GM21367 (cell line): ENCODE data around the gene PLEK2.

Experiments used
- ATAC-seq: cut with Tn5 transposase; IDR thresholded peaks from one replicate; pipeline ENCODE4 v1.9.1; 2021; ENCODE audit not compliant: unreplicated experiment

PLEK2 gene

DNA sequence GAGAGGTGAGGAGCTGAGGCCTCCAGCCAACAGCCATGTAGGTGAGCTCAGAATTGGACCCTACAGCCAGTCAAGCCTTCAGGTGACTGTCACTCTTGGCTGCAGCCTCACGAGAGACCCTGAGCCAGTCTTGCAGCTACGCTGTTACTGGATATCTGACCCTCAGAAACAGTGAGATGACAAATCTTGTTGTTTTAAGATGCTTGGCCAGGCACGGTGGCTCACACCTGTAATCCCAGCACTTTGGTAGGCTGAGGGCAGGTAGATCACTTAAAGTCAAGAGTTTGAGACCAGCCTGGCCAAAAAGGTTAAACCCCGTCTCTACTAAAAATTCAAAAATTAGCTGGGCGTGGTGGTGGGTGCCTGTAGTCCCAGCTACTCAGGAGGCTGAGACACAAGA, 6.2 kb downstream of the PLEK2 start:
- no peak for ATAC-seq

GRCh38 chr14:67400434-67400833, 11.5 kb downstream of the PLEK2 start:
- ATAC-seq, result no peak

- ATAC-seq, result no peak
Observed at GRCh38 chr14:67397536-67397935, 14.4 kb downstream of the PLEK2 start.

DNA sequence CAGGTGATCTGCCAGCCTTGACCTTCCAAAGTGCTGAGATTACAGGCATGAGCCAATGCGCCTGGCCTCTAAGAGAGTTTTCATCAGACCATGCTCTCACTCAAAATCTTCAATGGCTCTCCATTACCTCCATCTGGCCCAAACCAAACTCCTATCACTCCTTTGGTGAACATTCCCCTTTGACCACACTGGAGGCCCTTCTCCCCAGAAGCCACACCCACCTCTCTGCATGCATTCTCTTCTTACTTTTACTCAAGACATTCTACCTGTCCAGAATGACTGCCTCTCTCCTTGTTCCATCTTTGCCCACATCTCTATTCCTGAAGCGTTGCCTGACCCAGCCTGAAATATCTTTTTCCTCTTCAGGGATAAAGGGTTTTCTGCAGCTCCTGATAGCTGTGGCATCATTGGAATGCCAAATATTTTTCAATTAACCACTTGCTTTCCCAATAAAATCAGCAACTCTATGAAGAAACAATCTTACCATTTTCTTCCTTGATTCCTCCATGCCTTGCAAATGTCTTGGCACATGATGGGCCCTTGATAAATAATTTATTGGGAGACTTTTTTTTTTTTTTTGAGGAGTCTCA, 15.5 kb downstream of the PLEK2 start:
- ATAC-seq, result no peak

GRCh38 chr14:67395876-67396189, 16.1 kb downstream of the PLEK2 start:
- no peak for ATAC-seq

GRCh38 chr14:67395086-67395875, 16.7 kb downstream of the PLEK2 start:
- no peak for ATAC-seq

DNA sequence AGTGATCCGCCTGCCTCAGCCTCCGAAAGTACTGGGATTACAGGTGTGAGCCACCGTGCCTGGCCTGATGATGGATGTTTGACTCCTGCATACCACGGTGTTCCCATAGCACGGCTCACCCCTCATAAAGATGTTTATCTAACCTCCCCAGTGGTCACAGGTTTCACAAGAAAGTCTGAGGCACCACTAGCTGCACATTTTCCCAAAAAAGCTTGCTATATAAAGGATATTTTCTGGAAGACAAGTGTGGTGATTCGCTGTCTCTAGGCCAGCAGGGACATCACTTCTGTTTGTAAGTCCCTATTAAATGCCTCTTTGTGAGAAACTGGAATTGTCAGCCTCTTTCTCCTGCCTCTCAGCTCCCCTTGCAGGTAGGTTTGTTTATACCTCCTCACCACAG, 18.3 kb downstream of the PLEK2 start:
- ATAC-seq, result no peak

GRCh38 chr14:67392800-67393199, 19.2 kb downstream of the PLEK2 start:
- no peak for ATAC-seq

DNA sequence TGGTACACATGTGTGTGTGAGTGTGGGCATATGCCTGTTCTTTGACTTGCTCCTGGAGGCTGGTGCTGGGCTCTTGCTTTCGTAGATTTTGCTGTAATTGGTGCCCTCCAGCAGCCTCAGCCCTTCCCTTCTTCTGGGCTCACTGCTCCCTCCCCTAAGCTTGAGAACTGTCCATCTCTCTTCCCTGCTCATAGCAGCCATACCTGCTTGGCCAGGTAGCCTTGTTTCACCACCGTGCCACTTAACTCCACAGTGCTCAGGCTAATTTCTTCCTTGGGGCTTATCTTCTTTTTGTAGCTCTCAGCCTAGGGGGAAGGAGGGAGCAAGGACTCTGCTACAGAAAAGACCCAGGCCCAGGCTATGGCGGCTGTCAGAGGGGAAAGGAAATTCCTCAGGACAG, 19.8 kb downstream of the PLEK2 start:
- ATAC-seq, result no peak

GRCh38 chr14:67391268-67391667, 20.7 kb downstream of the PLEK2 start:
- ATAC-seq, result no peak

DNA sequence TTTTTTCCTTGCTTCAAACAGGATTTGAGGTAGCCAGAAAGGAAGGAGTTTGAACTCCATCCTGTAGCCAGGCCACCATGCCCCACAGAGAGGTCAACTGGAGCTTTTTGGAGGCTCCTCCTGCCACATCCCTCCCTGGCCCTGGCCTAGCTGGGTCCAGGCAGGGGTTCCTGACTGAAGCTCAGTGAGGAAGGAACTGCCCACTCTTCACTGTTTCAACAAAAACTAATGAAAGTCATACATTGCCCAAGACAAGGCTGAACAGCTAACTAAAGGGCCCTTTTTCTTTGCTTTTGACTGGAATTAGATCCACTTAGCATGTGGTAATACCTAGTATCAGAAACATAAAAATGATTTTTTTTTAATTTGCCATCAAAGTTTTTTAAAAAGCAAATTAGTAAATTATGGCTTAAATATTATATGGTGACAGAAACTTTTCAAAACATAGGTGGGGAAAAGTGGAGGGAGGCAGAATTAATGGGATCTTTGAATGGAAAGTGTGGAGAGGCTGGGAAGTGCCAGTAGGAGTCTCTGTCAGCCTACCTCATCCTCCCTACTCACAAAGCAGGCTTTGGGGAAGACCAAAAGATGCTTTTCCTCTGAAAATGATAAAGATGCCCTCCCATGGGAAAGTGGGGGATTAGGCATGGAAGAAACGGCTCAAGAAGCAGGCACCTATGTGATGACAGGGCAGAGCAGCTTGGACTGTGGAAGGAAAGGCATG, 22.0 kb downstream of the PLEK2 start:
- ATAC-seq, result no peak

GRCh38 chr14:67389275-67389674, 22.7 kb downstream of the PLEK2 start:
- ATAC-seq, result no peak

DNA sequence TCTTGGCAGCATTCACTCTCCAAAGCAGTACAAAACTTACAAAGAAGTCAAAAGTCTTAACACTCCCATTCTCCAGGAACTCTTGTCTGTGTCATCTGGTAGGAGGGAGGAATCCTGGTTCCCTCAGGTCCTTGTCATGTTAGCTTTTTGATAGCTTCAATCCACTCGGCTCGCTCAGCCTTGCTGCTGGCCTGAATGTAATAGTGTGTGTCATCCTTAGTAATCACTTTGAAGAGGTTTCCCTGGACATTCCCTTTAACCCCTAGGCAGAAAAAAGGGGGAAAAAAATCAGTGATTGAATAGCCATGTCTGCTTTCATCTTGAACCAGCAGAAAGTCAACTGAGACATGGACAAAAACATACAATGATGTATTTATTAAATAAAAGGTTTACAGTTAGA, 24.8 kb downstream of the PLEK2 start:
- no peak for ATAC-seq

- ATAC-seq, result no peak
Observed at GRCh38 chr14:67385618-67386017, 26.3 kb downstream of the PLEK2 start.

GRCh38 chr14:67385120-67385519, 26.8 kb downstream of the PLEK2 start:
- no peak for ATAC-seq

- no peak for ATAC-seq
Observed at GRCh38 chr14:67377916-67378315, 34.0 kb downstream of the PLEK2 start.

GRCh38 chr14:67373347-67373746, 38.6 kb downstream of the PLEK2 start:
- ATAC-seq, result no peak

DNA sequence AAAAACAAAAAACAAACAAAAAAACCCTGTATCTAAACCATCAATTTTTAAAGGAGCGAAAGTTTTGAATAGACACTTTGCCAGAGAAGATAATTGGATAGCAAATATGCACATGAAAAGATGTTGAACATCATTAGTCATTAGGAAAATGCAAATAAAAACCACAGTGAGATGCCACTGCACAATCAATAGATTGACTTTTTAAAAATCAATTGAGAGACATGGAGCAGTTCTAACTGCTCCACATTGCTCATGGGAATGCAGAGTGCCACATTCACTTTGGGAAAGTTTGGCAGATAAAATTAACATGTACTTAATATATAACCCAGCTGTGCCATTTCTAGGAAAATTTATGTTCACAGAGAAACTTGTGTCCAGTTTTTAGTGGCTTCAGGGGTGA, 39.1 kb downstream of the PLEK2 start:
- no peak for ATAC-seq

DNA sequence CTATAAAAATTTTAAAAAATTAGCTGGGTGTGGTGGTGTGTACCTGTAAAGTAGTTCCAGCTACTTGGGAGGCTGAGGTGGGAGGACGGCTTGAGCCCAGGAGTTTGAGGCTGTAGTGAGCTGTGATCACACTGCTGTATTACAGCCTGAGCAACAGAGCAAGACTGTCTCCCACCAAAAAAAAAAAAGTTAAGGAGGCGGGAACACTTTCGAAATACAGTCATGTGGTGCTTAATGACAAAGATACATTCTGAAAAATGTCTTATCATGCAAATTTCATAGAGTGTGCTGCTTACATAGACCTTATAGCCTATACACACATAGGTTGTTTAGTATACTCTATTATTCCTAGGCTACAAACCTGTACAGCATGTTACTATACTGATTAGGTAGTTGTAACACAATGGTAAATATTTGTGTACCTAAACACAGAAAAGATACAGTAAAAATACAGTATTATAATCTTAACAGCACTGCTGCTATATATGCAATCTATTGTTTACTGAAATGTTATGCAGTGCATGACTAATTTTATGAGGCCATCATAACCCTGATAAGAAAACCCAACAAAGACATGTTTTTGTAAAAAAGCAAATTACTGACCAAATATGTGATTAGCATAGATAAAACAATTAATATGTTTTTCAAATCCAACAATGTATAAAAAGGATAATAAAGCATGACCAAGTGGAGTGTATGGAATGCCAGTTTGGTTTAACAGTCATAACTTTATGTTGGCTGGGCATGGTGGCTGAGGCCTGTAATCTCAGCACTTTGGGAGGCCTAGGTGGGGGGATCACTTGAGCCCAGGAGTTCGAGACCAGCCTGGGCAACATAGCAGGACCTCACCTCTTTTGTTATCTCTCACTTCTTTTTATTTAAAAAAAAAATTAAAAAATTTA, 40.5 kb downstream of the PLEK2 start:
- no peak for ATAC-seq

DNA sequence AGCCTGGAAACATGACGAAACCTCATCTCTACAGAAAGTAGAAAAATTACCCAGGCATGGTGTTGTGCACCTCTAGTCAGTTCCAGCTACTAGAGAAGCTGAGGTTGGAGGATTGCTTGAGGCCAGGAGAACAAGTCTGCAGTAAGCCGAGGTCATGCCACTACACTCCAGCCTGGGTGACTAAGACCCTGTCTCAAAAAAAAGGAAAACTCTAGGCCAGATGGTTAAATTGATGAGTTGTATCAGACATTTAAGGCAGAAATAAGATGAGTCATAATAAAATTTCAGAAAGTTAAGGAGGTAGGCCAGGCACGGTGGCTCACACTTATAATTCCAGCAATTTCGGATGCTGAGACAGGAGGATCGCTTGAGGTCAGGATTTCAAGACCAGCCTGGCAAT, 41.1 kb downstream of the PLEK2 start:
- no peak for ATAC-seq

DNA sequence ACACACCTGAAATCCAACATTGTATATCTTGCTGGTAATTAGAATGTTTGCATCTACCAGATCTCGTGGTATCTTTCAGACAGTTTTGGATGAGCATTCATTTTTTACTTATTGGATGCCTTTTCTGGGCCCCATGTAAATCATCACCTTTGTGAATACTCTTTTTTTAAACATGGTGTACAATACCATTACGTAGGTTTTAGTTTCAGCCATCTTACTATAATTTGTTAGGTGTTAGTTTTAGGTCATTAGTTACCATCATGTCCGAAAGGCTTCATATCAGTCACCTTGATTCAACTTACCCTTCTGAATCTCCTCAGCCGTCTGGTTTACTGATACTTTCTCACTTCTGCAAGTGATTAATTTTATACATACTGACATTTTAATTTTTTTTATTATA, 46.5 kb downstream of the PLEK2 start:
- ATAC-seq, result no peak
